Hepatocyte (in vitro differentiated cells): Measurements from ENCODE around the gene MACC1. TPM values are rescaled to one million over a fixed set of nuclear protein-coding genes. Genes with fewer than 3 reads are reported as not detected.
A peak's percentile ranks its signal among the peaks of the same experiment; 100 is the strongest.

ENCODE experiments used
- DNase-seq: peaks from one replicate; pipeline ENCODE4 v3.0.0-alpha.2; 2016; ENCODE audit warnings: low spot score
- H2AFZ ChIP-seq: fragments of 200-600 bp; sonication (generic); 2 replicates; pipeline ENCODE4 v1.6.0; 2016; ENCODE audit warnings: antibody characterized with exemption, mild to moderate bottlenecking
- H3K27ac ChIP-seq: fragments of 200-600 bp; sonication (generic); 2 replicates; pipeline ENCODE4 v1.5.1; 2016; ENCODE audit warnings: mild to moderate bottlenecking
- H3K27me3 ChIP-seq: fragments of 200-600 bp; sonication (generic); 2 replicates; pipeline ENCODE4 v1.6.1; 2016
- H3K36me3 ChIP-seq: fragments of 200-600 bp; sonication (generic); replicated peaks from 2 replicates; pipeline ENCODE4 v1.5.1; 2016; ENCODE audit warnings: low read depth; ENCODE audit not compliant: insufficient read depth
- H3K4me1 ChIP-seq: fragments of 200-600 bp; sonication (generic); 2 replicates; pipeline ENCODE4 v1.5.1; 2016; ENCODE audit warnings: mild to moderate bottlenecking, moderate library complexity; ENCODE audit not compliant: insufficient read depth
- H3K4me2 ChIP-seq: fragments of 200-600 bp; sonication (generic); 2 replicates; pipeline ENCODE4 v1.6.0; 2016
- H3K4me3 ChIP-seq: fragments of 200-600 bp; sonication (generic); 2 replicates; pipeline ENCODE4 v1.5.1; 2016; ENCODE audit warnings: mild to moderate bottlenecking
- H3K79me2 ChIP-seq: fragments of 200-600 bp; sonication (generic); 2 replicates; pipeline ENCODE4 v1.6.0; 2017; ENCODE audit warnings: mild to moderate bottlenecking
- H3K9me2 ChIP-seq: fragments of 200-600 bp; sonication (generic); replicated peaks from 2 replicates; pipeline ENCODE4 v1.6.0; 2017; ENCODE audit warnings: mild to moderate bottlenecking; ENCODE audit not compliant: insufficient read depth
- H3K9me3 ChIP-seq: fragments of 200-600 bp; sonication (generic); 2 replicates; pipeline ENCODE4 v1.5.1; 2016; ENCODE audit warnings: low read depth, mild to moderate bottlenecking
- H4K20me1 ChIP-seq: fragments of 200-600 bp; sonication (generic); 2 replicates; pipeline ENCODE4 v1.6.0; 2016; ENCODE audit warnings: mild to moderate bottlenecking; ENCODE audit not compliant: insufficient read depth, poor library complexity, severe bottlenecking
- EZH2 ChIP-seq: fragments of 200-600 bp; sonication (generic); IDR thresholded peaks from 2 replicates; pipeline ENCODE4 v1.6.1; 2016; ENCODE audit warnings: antibody characterized with exemption, mild to moderate bottlenecking, borderline replicate concordance
- EZH2phosphoT487 ChIP-seq: fragments of 200-600 bp; sonication (generic); IDR thresholded peaks from one replicate; pipeline ENCODE4 v1.6.1; 2018; ENCODE audit warnings: antibody characterized with exemption, mild to moderate bottlenecking, low read depth, moderate library complexity; ENCODE audit not compliant: unreplicated experiment, severe bottlenecking
- WGBS: methylation state at CpG from one replicate; pipeline ENCODE4 v1.1.6; 2016; ENCODE audit warnings: low lambda C conversion rate; ENCODE audit errors: missing lambda C conversion rate; 5-methylcytosine and 5-hydroxymethylcytosine counted together
- polyA plus RNA-seq: library from polyadenylated mRNA; unstranded; fragments of >200 nt; fragmentation: Nextera tagmentation; extraction: Ambion mirVana; gene quantifications from 2 replicates; pipeline ENCODE4 v1.2.1, GENCODE V29; 2016
- total RNA-seq: library from RNA; depleted of rRNA; stranded (reverse); fragments of >200 nt; gene quantifications from 2 replicates; pipeline ENCODE4 v1.2.3, GENCODE V29; 2014
- TF ChIP-seq, protein P1 (sequence below): fragments of 200-600 bp; sonication (generic); IDR thresholded peaks from 2 replicates; pipeline ENCODE4 v1.5.1; 2016; ENCODE audit warnings: antibody characterized with exemption, mild to moderate bottlenecking; ENCODE audit not compliant: poor library complexity

The MACC1 gene
- total and polyA plus RNA-seq, 2 experiments from 2014 or later, result 6.9 to 46.0 TPM

DNA sequence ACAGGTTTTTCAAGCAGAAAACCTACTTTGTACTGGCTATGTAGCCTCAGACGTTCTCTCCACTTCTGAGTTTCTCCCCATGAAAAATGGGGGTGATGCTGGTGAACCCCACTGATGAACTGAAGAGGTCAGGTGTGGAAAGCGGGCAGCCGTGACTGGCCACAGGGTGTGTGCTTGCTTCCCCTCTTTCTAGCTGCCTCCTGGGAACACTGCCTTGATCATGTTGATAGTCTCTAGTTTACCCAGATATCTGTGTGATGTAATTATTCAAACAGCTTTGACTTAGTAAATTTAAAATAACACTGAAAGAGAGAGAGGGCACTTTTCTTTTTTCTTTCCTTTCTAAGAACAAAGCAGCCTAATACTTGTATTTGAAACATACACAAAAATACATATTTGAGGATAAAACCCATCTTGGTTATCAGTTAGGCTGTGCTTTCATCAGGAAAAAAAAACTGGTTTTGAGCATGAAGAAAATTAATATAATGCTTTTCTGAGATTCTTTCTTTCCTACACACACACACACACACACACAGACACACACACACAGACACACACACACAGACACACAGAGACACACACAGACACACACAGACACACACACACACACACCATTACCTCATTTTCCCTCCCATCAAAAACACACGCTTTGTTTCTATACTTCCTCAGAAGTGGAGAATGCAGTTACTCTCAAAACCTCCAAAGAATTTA lies 76.7 kb downstream of the MACC1 start:
- 80% methylated on average over 4 of the region's 4 CpGs for WGBS
- TF ChIP-seq, protein P1, sequence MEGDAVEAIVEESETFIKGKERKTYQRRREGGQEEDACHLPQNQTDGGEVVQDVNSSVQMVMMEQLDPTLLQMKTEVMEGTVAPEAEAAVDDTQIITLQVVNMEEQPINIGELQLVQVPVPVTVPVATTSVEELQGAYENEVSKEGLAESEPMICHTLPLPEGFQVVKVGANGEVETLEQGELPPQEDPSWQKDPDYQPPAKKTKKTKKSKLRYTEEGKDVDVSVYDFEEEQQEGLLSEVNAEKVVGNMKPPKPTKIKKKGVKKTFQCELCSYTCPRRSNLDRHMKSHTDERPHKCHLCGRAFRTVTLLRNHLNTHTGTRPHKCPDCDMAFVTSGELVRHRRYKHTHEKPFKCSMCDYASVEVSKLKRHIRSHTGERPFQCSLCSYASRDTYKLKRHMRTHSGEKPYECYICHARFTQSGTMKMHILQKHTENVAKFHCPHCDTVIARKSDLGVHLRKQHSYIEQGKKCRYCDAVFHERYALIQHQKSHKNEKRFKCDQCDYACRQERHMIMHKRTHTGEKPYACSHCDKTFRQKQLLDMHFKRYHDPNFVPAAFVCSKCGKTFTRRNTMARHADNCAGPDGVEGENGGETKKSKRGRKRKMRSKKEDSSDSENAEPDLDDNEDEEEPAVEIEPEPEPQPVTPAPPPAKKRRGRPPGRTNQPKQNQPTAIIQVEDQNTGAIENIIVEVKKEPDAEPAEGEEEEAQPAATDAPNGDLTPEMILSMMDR, result no peak
- TF ChIP-seq EZH2phosphoT487 (no peak), EZH2 (no peak)

DNA sequence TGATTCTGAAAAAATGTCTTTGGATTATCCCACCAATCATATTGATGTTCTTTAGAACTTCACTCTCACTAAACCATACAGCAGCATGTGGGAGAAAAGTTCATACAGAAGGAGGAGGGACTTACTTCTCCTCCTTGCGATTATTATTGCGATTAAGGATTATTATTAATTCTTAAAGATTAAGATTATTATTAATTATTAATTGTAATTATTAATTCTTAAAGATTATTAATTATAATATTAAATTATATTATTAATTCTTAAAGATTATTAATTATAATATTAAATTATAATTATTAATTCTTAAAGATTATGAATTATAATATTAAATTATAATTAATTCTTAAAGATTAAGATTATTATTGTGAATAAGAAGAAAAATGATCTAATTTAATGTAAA lies 80.5 kb downstream of the MACC1 start:
- no peak for DNase-seq
- H3K9me2 ChIP-seq, result no peaks in the 10 kb centered on the region
- H2AFZ ChIP-seq, result no peak overlapping the region
- no peak overlapping the region for H3K27ac ChIP-seq
- no peaks in the 10 kb centered on the region for H3K36me3 ChIP-seq
- TF ChIP-seq, protein P1, result no peak
- no peak for TF ChIP-seq EZH2phosphoT487
- no peak for TF ChIP-seq EZH2
- no peaks in the 10 kb centered on the region for H3K27me3 ChIP-seq
- H3K4me1 ChIP-seq, result no peaks in the 10 kb centered on the region
- no peak overlapping the region for H3K4me3 ChIP-seq
- H4K20me1 ChIP-seq, result no peaks in the 10 kb centered on the region
- 99% methylated on average over 2 of the region's 2 CpGs for WGBS
- no peaks in the 10 kb centered on the region for H3K9me3 ChIP-seq
- no peaks in the 10 kb centered on the region for H3K79me2 ChIP-seq
- H3K4me2 ChIP-seq, result no peak overlapping the region

More for the DNA sequence above, 76.7 kb downstream of the MACC1 start:
- no peak for DNase-seq
- Histone ChIP-seq H3K9me3 (no peaks in the 10 kb centered on the region), H4K20me1 (no peaks in the 10 kb centered on the region), H3K4me3 (no peak overlapping the region), H2AFZ (no peak overlapping the region), H3K9me2 (no peaks in the 10 kb centered on the region), H3K27me3 (no peaks in the 10 kb centered on the region), H3K4me2 (no peak overlapping the region), H3K79me2 (no peaks in the 10 kb centered on the region), H3K4me1 (no peaks in the 10 kb centered on the region), H3K36me3 (no peaks in the 10 kb centered on the region), H3K27ac (peak overlapping the region; percentile 13)

DNA sequence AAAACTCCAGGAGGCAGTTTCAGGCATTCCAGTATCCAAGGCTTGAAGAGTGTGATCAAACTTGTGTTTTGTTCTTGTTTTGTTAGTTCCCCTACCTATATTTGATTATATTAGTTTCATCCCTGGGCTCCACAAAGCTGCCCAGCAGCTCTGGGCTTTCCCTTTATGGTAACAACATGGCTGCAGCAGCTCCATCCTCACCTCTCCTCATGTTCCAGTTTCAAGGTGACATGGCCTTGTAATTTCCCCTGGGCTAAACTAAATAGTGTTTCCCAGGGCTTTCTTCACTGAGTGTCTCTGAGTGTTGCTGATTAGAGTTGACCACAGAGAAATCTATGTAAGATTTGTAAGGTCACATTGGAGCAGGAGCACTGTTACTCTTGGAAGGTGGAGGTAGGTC lies 83.4 kb downstream of the MACC1 start:
- H3K79me2 ChIP-seq, result no peaks in the 10 kb centered on the region

More for the DNA sequence above, 83.4 kb downstream of the MACC1 start:
- Histone ChIP-seq H2AFZ (no peak overlapping the region), H4K20me1 (no peaks in the 10 kb centered on the region), H3K4me3 (no peak overlapping the region), H3K9me2 (no peaks in the 10 kb centered on the region), H3K9me3 (no peaks in the 10 kb centered on the region), H3K4me1 (no peaks in the 10 kb centered on the region), H3K27me3 (no peaks in the 10 kb centered on the region), H3K4me2 (no peak overlapping the region), H3K36me3 (no peaks in the 10 kb centered on the region), H3K27ac (no peak overlapping the region)
- TF ChIP-seq, protein P1, result no peak
- no peak for DNase-seq
